Stimulated activated CD4-positive, alpha-beta T cell treated with anti-CD3 and anti-CD28 coated beads, Interleukin-12 subunit alpha, Interleukin-12 subunit beta, amount 100 ng/mL, for 48 hours (primary cell): ENCODE measurements around the gene SDHAF3.
"Not testable (repeated sequence)": the region's sequence is repeated elsewhere in the genome, so short reads cannot be mapped to it uniquely, and the experiment has no call there.

Experiments
- DNase-seq, 3 donors: peaks; one replicate each; pipeline ENCODE4 v3.0.0-alpha.2; 2020; ENCODE audit warnings: low read depth in 2 of 3, low spot score in 1 of 3

The SDHAF3 gene

GRCh38 chr7:97123115-97123514, 5.6 kb downstream of the SDHAF3 start:
- not testable (repeated sequence) for DNase-seq

- no peak for DNase-seq
Measured at GRCh38 chr7:97126483-97127171, 9.1 kb downstream of the SDHAF3 start.

GRCh38 chr7:97128736-97129135, 11.2 kb downstream of the SDHAF3 start:
- DNase-seq: no peak

GRCh38 chr7:97130417-97131139, 13.1 kb downstream of the SDHAF3 start:
- no peak for DNase-seq

- DNase-seq: no peak
Measured at GRCh38 chr7:97133159-97133558, 15.7 kb downstream of the SDHAF3 start.

- DNase-seq: no peak
Measured at GRCh38 chr7:97138830-97139229, 21.3 kb downstream of the SDHAF3 start.

- no peak for DNase-seq
Measured at GRCh38 chr7:97145068-97145467, 27.6 kb downstream of the SDHAF3 start.

- DNase-seq: no peak
Measured at GRCh38 chr7:97149843-97150242, 32.3 kb downstream of the SDHAF3 start.

- no peak for DNase-seq
Measured at GRCh38 chr7:97155897-97156418, 38.5 kb downstream of the SDHAF3 start.

- DNase-seq: not testable (repeated sequence)
Measured at GRCh38 chr7:97159984-97160383, 42.5 kb downstream of the SDHAF3 start.

GRCh38 chr7:97161609-97162008, 44.1 kb downstream of the SDHAF3 start:
- not testable (repeated sequence) for DNase-seq

GRCh38 chr7:97166308-97166707, 48.8 kb downstream of the SDHAF3 start:
- no peak for DNase-seq

GRCh38 chr7:97167176-97167575, 49.7 kb downstream of the SDHAF3 start:
- peak in 1 of 3 donors; percentile 1 for DNase-seq

GRCh38 chr7:97167749-97168148, 50.3 kb downstream of the SDHAF3 start:
- DNase-seq: no peak

GRCh38 chr7:97174303-97174702, 56.8 kb downstream of the SDHAF3 start:
- DNase-seq: no peak

- DNase-seq: peak in 2 of 3 donors; percentile 18 to 42
Measured at GRCh38 chr7:97179454-97180104, 62.1 kb downstream of the SDHAF3 start.

GRCh38 chr7:97187067-97187466, 69.6 kb downstream of the SDHAF3 start:
- no peak for DNase-seq

- DNase-seq: not testable (repeated sequence)
Measured at GRCh38 chr7:97196174-97196573, 78.7 kb downstream of the SDHAF3 start.

GRCh38 chr7:97198596-97198995, 81.1 kb downstream of the SDHAF3 start:
- DNase-seq: no peak

- no peak for DNase-seq
Measured at GRCh38 chr7:97200018-97200417, 82.5 kb downstream of the SDHAF3 start.

- DNase-seq: no peak
Measured at GRCh38 chr7:97203957-97204356, 86.5 kb downstream of the SDHAF3 start.

- DNase-seq: no peak
Measured at GRCh38 chr7:97204821-97205220, 87.3 kb downstream of the SDHAF3 start.
